HG03378 (cell line): ENCODE measurements around the gene KCMF1.

ENCODE experiments used
- ATAC-seq: cut with Tn5 transposase; IDR thresholded peaks from one replicate; pipeline ENCODE4 v1.9.1; 2021; ENCODE audit warnings: mild to moderate bottlenecking, moderate library complexity; ENCODE audit not compliant: unreplicated experiment

The KCMF1 gene

DNA sequence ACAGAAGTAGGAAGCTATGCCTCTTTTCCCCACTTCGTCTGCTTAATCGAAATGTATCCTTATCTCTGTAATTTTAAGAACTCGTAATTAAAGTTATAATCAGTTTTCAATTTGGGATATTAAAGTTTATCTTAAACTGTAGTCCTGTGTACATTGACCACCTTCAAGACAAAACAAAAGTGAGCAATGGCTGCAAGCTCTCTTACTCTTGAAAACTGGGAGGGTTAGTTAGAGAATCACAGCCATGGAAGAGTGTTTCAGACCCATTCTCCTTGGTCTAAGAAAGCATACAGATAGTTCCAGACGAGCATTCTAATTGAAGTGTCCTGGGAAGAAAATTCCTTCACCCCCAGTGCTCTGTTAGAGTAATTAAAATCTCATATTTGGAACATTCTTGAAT, 2.0 kb downstream of the KCMF1 start:
- no peak for ATAC-seq

DNA sequence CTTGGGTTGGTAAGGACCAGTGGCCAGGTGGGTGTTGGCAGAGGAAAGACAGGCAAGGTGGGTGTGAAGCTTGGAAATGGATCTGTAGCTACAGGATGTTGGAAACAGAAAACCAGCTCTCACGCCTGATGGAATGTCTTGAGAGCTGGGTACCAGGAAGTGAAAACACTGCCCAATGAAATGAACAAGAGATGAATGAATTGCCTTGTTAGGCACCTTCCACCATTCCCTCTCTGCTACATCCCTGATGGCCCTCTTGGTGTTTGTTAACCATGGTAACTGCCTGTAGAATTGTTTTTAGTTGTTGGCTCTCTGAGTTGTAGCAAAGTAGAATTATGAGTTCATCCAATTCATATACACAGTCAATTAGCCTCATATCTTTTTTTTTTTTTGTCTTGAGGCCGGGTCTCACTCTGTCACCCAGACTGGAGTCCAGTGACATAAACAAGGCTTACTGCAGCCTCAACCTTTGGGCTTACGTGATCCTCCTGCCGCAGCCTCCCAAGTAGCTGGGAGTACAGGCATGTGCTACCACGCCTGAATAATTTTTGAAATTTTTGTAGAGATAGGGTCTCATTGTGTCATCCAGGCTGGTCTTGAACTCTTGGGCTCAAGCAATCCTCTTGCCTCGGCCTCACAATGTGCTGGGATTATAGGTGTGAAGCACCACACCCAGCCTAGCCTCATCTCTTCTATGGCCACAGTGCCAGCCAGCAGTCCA, 9.5 kb downstream of the KCMF1 start:
- ATAC-seq, result no peak

DNA sequence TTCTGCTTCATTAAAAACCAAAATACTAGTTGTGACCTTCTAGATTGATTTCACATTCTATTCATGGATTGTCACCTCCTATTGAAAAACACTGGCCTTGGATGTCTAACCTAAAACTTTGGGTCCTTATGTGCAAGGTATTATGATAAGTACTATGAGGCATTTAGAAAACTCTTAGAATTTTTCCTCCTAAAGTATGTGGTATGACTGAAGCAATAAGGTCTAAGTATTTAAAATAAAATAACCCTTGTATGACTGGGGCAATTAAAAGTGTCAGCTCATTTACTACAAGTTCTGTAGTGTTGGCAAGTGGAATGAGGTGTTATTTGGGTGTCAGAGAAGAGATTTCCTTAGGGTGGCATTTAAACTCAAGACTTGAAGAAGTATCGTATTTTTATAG, 15.1 kb downstream of the KCMF1 start:
- ATAC-seq, result no peak

DNA sequence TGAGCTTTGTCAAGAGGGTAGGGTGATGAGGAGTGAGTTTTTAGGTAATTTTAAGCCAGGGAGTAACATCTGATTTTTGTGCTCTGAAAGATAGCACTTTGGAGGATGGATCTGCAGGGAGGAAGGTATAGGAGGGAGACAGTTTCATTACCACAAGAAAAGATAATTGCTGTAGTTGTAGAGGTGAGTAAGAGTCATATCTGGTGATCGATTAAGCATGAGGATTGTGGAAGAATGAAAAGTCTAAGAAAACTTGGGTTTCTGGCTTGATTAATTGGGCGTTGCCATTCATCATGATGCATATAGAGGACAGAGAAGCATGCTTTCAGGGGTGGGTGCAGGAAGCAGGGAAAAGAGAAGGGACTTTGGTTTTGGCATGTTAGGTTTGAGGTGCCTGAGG, 18.5 kb downstream of the KCMF1 start:
- no peak for ATAC-seq

DNA sequence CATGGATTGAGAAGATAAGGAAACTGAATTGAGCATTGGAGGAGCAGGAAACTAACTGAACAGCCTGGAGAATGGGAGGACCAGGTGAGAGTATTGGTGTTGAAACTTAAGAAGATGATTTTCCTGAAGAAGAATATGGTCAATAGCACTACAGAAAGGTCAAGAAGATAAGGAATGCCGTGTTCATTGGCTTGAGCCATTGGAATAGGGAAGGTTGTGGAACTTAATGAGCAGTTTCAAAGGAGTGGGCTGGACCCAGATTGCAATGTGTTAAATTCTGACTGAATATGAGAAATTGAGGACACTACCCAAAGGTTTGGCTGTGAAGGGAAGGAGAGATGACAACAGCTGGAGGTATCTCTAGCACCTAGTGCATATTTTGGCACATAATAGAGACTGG, 19.0 kb downstream of the KCMF1 start:
- ATAC-seq, result no peak

DNA sequence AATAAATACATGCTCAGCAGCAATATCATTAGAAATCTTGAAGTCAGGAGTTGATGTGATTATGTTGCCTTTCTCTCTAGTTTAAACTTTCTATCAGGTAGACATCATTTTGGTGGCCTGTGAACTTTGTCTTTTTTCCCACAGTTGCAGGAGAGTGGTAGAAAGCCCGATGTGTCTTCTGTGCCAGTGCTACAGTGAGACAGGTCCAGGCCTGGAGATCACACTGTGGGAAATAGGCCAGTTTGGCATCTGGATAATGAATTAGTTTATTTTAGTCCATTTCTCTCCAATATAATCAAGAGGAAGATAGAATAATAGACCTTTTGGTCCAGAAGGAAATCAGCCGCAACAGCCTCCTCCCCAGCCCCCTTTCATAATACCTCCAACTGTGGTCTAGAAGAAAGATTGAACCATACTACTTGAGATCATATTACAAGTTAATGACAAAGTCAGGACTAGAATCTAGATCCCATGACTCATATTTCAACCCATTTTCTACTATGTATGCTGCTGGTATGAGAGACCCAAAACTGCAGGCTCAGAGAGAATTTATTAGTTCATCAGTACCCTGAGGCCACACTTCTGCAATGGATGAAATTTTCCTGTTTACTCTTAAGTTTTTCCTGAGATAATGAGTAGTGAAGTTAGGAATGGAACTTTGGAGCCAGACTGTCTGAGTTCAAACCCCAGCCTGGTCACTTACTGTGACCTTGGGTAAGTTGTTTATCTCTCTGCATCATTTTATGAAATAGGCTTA, 20.6 kb downstream of the KCMF1 start:
- no peak for ATAC-seq

DNA sequence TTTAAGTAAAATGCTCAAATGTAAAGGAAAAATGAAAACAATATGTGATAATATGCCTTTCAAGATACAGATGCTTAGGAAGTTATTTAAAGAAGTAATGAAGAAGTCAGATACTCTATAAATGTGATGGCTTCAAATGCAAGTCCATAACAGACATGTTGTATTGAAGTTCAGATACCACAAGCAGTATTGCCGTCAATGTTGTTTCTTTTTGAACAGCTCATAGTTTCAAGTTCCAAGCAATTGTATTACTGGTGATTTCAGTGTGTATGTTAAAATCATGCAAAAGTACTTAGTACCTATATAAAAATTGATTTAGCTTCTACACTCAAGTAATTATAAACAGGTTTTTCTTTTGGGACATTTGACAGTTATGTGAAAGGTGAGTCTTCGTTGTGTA, 24.9 kb downstream of the KCMF1 start:
- no peak for ATAC-seq

DNA sequence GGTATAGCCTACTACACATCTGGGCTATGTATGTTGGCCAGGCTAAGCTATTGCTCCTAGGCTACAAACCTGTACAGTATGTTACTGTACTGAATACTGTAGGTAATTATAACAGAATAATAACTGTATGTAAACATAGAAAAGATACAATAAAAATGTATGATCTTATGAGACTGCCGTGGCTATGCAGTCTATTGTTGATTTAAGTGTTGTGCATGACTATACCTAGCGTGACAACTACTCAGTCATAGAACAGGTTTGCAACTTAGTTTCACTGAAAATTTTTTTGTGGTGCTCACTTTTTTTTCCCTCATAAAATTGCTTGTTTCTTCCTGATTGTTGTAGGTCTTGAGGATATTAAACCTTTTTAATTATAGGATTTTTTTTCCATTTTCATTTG, 25.9 kb downstream of the KCMF1 start:
- ATAC-seq, result no peak

DNA sequence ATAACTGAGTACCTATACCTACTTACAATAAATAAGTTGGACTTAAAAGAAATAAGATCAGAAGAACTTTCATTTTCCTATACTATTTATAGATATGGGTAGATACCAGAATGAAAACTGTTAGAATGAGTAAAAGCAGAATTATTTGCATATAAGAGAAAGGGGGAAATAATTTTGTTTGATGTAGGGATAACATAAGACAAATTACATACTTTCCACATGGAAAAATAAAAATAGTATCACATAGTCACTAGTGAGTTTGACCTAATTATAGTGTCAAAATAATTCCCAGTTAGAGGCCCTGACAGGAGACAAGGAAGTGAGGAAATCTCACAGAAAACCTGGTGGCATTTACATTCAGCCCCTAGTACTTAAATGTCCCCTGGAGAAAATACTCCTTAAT, 28.6 kb downstream of the KCMF1 start:
- ATAC-seq, result peak; percentile 65

DNA sequence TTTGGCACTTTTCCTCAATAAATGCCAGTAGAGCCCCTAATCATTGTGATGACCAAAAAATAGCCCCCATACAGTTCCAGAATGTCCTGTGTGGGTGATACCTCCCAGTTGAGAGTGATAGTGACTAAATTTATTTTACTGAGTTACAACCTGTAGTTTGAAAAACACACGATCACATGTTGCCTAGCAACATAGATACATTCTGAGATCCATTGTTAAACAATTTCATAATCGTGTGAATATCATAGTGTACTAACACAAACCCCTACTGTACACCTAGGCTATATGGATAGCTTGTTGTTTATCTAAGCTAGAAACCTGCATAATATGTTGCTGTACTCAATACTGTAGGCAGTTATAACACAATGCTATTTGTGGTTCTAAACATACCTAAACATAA, 30.6 kb downstream of the KCMF1 start:
- ATAC-seq, result no peak

DNA sequence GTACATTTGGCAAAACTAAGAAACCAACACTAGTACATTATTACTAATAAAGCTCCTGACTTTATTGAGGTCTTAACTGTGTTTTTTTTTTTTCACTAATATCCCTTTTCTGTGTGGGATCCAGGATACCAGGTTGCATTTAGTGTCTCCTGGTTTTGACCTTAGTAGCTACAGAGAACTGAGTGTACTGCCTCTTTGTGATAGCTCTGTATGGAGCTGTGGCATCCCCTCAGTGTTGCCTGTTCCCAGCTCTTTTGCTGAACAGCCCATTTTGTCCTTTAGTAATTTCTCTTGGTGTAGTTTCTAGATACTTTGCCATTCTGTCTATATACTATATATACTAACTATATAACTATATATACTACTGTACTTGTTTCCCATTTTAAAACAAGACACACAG, 31.6 kb downstream of the KCMF1 start:
- ATAC-seq, result no peak

DNA sequence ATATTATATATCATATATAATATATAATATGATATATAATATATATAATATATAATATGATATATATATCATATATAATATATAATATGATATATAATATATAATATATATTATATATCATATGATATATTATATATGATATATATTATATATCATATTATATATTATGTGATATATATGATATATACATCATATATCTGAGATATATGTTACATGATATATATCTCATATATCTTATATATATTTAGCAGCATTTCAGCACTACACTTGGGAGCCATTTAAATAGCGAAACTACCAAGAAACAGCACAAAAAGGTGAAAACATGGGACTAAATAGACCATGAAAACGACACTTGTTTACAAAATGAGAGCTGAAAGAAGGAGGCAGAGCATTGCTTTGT, 37.3 kb downstream of the KCMF1 start:
- no peak for ATAC-seq

DNA sequence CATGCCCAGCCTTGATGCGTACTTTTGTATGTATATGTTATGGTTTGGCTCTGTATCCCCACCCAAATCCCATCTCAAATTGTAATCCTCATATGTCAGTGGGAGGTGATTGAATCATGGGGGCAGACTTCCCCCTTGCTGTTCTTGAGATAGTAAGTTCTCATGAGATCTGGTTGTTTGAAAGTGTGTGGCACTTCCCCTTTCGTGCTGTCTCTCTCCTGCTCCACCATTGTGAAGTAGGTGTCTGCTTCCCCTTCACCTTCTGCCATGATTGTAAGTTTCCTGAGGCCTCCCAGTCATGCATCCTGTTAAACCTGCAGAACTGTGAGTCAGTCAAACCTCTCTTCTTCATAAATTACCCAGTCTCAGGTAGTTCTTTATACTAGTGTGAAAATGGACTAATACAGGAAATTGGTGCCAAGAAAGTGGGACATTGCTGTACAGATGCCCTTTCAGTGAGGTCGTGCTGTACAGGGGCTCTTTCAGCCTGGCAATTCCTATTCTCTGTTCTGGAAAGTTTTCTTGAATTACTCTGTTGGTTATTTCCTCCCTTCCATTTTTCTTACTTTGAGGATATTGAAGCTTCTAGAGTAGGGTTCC, 38.2 kb downstream of the KCMF1 start:
- ATAC-seq, result no peak

DNA sequence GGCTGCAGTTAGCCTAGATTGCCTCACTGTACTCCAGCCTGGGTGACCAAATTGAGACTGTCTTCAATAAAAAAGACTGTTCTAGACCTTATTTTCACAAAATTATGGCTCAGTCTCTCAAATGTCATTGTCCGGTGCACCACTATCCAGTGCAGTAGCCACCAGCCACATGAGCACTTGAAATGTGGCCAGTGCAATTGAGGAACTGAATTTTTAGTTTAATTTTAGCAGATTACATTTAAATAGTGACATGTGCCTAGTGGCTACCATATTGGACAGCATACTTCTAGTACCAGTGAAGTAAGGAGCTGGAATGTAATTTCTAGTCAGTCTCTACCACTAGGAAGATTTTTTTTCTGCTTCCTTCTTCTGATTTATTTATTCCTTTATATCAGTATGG, 39.4 kb downstream of the KCMF1 start:
- no peak for ATAC-seq

DNA sequence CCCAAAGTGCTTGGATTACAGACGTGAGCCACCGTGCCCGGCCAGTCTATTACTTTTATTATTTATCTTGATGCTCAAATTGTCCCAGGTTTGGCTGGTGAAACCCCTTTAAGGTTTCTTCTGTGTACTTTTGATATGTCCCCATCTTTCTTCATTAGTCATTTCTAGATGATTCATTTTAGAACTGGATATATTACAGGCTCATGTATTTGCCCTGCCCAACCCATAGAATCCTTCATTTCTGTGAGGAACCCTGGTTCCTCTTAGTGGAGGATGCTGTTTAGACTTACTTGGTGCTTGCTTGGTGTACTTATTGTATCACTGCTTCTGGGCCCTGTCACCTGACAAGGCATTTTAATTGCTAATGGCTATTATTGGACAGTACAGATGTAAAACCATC, 40.1 kb downstream of the KCMF1 start:
- ATAC-seq, result no peak

DNA sequence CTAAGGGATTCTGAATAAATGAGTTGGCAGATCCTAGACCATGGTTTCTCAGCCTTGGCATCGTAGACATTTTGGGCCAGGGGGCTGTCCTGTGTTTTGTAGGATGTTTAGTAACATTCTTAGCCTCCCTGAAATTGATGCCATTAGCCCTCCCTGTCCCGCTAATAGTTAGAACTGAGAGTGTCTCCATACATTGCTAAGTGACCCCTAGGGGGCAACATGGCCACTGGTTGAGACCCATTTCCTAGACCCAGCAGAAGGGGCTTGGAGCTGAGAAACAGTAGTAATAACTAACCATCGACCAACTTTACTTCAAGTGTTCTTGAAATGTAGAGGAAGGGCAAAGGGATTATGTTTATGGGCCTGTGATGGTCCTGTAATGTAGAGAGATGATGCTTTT, 40.8 kb downstream of the KCMF1 start:
- no peak for ATAC-seq

DNA sequence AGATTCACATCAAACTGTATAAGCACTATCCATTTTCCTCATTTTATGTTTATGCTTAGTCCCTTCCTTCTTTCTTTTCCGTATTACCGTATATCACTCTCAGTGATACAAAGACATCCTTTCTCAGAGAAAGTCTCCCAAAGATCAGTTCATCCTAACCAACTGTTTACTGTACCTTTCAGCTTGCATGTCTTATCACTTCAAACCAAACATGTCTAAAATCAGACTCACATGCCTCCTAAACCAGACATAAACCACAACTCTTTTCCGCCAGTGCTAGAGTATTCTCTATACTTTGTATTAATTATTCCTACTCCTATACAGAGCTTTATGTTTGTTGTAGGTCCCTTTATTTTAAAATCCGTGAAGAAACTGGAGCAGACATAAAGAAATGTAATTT, 41.5 kb downstream of the KCMF1 start:
- no peak for ATAC-seq

DNA sequence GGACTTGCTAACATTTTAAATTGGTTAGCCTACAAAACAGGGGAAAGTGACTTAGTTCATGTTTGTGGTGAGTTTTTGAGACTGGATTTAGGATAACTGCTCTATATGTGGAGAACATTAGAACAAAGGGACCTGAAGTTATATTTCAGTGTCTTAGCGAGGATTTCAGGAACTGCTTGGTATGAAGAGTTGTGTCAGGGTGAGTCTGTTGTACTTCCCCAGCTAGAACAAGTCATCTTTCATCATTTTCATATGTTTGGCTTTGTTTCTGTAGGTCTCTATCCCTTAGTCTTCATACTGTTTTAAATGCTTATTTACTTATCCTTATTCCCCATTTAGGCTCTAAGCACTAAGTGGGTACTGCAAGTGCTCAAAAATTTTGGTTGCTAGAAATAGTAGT, 41.9 kb downstream of the KCMF1 start:
- no peak for ATAC-seq

DNA sequence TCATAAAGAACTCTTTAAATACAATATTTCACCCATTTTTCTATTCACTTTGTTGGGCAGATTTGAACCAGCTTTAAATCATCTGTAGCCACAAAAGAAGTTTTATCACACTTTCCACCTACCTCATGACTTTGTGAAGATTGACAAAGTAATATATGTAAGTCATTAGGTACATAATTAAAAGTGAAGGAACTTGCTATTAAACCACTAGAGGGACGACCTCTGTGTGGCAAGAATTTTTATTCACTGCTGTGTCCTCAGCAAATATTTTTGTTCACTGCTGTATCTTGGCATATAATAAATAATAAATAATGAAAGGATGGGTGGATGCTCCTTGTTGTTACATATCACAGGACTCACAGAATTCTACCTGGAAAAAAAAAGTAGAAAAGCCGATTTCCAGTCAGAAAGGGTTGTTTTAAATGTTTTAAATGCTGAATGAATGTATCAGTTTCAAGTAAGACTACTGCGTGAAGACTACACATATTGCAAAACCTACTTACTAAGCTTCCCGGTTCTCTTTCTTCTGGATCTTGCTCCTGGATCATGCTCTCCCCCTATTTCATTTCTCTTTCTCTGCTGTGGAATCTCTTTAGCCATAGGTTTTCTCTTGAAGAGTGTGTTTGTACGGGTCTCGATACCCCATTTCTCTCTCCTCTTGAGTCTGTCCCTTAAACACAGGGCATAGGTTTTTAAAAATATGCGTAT, 44.8 kb downstream of the KCMF1 start:
- ATAC-seq, result no peak

DNA sequence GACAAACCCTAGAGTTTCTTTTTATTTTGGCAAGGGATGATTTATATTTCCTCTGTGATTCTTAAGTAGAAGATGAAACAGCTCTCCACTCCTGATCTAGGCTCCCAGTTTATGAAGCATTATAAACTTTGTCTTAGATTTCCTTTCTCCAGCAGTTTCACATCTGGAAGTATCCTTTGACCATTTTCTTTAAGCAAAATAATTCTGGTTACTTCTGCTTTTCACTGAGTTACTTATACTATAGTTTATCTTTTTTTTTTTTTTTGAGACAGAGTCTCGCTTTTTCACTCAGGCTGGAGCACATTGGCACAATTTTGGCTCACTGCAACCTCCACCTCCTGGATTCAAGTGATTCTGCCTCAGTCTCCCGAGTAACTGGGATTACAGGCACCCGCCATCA, 45.5 kb downstream of the KCMF1 start:
- no peak for ATAC-seq

DNA sequence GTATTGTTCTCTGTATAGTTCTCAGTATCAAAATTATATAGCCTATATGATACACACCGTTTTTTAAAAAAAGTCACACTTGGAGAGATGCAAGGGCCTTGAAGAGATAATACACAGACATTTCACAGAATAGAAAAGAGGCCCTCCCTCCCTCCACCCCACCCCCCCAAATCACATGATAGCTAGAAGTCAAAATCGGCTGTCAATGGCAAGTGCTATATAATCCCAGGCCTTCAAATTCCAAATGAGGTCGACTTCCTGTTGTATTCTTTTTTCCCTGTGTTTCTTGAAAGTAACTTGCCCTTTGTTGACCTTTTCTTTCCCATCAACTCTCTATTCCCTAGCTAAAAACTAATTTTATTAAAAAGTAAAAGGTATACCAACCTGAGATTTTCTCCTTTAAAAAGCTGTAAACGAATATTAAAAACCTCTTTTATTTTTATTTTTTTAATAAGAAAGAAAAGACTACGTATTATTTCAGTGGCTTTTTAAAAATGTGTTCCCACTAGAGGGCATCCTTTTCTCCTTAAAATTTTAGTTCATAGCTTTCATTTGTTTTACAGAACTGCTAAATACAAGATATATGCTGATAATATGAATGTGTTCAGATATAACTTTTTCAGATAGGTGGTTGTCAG, 46.6 kb downstream of the KCMF1 start:
- no peak for ATAC-seq
